H9 (cell line): ENCODE results near the gene CACNA1D. TPM values are rescaled to one million over a fixed set of nuclear protein-coding genes. Genes with fewer than 3 reads are reported as not detected.
"Not testable (repeated sequence)": the region's sequence is repeated elsewhere in the genome, so short reads cannot be mapped to it uniquely, and the experiment has no call there.

Experiments
- DNase-seq: peaks from one replicate; pipeline ENCODE4 v3.0.0-alpha.2; 2017
- H2AFZ ChIP-seq: one replicate; pipeline ENCODE4 v1.6.1; 2013; ENCODE audit warnings: mild to moderate bottlenecking, low read length, control low read depth, moderate library complexity
- H2AK5ac ChIP-seq: 2 replicates; pipeline ENCODE4 v1.6.1; 2013; ENCODE audit warnings: low read length, control low read depth, mixed read lengths; ENCODE audit not compliant: insufficient read length
- H2BK120ac ChIP-seq: one replicate; pipeline ENCODE4 v1.6.1; 2013; ENCODE audit warnings: low read depth, mild to moderate bottlenecking, low read length, control low read depth, inconsistent platforms; ENCODE audit not compliant: poor library complexity, severe bottlenecking
- H2BK12ac ChIP-seq: 2 replicates; pipeline ENCODE4 v1.6.1; 2013; ENCODE audit warnings: low read length, control low read depth, mixed read lengths, low read depth; ENCODE audit not compliant: insufficient read length
- H2BK15ac ChIP-seq: 2 replicates; pipeline ENCODE4 v1.6.1; 2013; ENCODE audit warnings: low read depth, low read length, control low read depth
- H2BK20ac ChIP-seq: one replicate; pipeline ENCODE4 v1.6.1; 2013; ENCODE audit warnings: low read depth, mild to moderate bottlenecking, low read length, control low read depth, inconsistent platforms; ENCODE audit not compliant: poor library complexity, severe bottlenecking
- H2BK5ac ChIP-seq: 2 replicates; pipeline ENCODE4 v1.6.1; 2013; ENCODE audit warnings: low read length, control low read depth, mixed read lengths; ENCODE audit not compliant: insufficient read length
- H3K14ac ChIP-seq: 2 replicates; pipeline ENCODE4 v1.6.1; 2013; ENCODE audit warnings: low read length, control low read depth; ENCODE audit not compliant: insufficient read depth
- H3K18ac ChIP-seq: 2 replicates; pipeline ENCODE4 v1.6.1; 2013; ENCODE audit warnings: low read depth, mild to moderate bottlenecking, mixed read lengths, low read length, control low read depth; ENCODE audit not compliant: insufficient read length
- H3K23ac ChIP-seq: 2 replicates; pipeline ENCODE4 v1.6.1; 2013; ENCODE audit warnings: low read length, control low read depth, mixed read lengths, low read depth; ENCODE audit not compliant: insufficient read length
- H3K23me2 ChIP-seq: 2 replicates; pipeline ENCODE4 v1.6.1; 2013; ENCODE audit warnings: low read depth, mild to moderate bottlenecking, mixed read lengths, low read length, control low read depth; ENCODE audit not compliant: insufficient read length, poor library complexity, severe bottlenecking
- H3K27ac ChIP-seq: 2 replicates; pipeline ENCODE4 v1.5.1; 2013; ENCODE audit warnings: low read length, control low read depth, mixed read lengths, low read depth; ENCODE audit not compliant: insufficient read length
- H3K27me3 ChIP-seq: 2 replicates; pipeline ENCODE4 v1.6.1; 2013; ENCODE audit warnings: low read length, control low read depth, inconsistent platforms; ENCODE audit not compliant: insufficient read depth
- H3K4ac ChIP-seq: 2 replicates; pipeline ENCODE4 v1.6.1; 2013; ENCODE audit warnings: low read depth, mild to moderate bottlenecking, control low read depth, inconsistent platforms, low read length, moderate library complexity
- H3K4me1 ChIP-seq: 2 replicates; pipeline ENCODE4 v1.6.1; 2013; ENCODE audit warnings: low read length, control low read depth, inconsistent platforms; ENCODE audit not compliant: insufficient read depth
- H3K4me2 ChIP-seq: 2 replicates; pipeline ENCODE4 v1.6.1; 2013; ENCODE audit warnings: low read length, control low read depth, mixed read lengths; ENCODE audit not compliant: insufficient read length, insufficient read depth
- H3K56ac ChIP-seq: 2 replicates; pipeline ENCODE4 v1.6.1; 2013; ENCODE audit warnings: low read depth, mild to moderate bottlenecking, mixed read lengths, low read length, control low read depth; ENCODE audit not compliant: insufficient read length
- H3K79me1 ChIP-seq: 2 replicates; pipeline ENCODE4 v1.6.1; 2013; ENCODE audit warnings: low read depth, mild to moderate bottlenecking, moderate library complexity, low read length, control low read depth, inconsistent platforms; ENCODE audit not compliant: insufficient read depth, poor library complexity, severe bottlenecking
- H3K79me2 ChIP-seq: 2 replicates; pipeline ENCODE4 v1.6.1; 2013; ENCODE audit warnings: low read length, control low read depth, inconsistent platforms; ENCODE audit not compliant: insufficient read depth
- H3K9ac ChIP-seq: 2 replicates; pipeline ENCODE4 v1.6.1; 2013; ENCODE audit warnings: low read length, control low read depth, mixed read lengths; ENCODE audit not compliant: insufficient read length; ENCODE audit errors: extremely low read depth
- H3K9me3 ChIP-seq: one replicate; pipeline ENCODE4 v1.6.1; 2013; ENCODE audit warnings: low read depth, low read length, inconsistent platforms; ENCODE audit not compliant: control insufficient read depth
- H3T11ph ChIP-seq: one replicate; pipeline ENCODE4 v1.6.1; 2013; ENCODE audit warnings: mild to moderate bottlenecking, low read length, control low read depth, inconsistent platforms
- H4K20me1 ChIP-seq: one replicate; pipeline ENCODE4 v1.6.1; 2013; ENCODE audit not compliant: control insufficient read depth, insufficient read length, insufficient read depth
- H4K5ac ChIP-seq: 2 replicates; pipeline ENCODE4 v1.6.1; 2013; ENCODE audit warnings: low read depth, mild to moderate bottlenecking, mixed read lengths, low read length, control low read depth; ENCODE audit not compliant: insufficient read length
- H4K8ac ChIP-seq: replicated peaks from 2 replicates; pipeline ENCODE4 v1.6.1; 2013; ENCODE audit warnings: low read length, control low read depth, mixed read lengths, low read depth; ENCODE audit not compliant: insufficient read length
- H4K91ac ChIP-seq: 2 replicates; pipeline ENCODE4 v1.6.1; 2013; ENCODE audit warnings: low read depth, mild to moderate bottlenecking, moderate library complexity, mixed read lengths, low read length, control low read depth; ENCODE audit not compliant: insufficient read length
- H3K27ac Mint-ChIP-seq, 3 experiments: 2 replicates in 2 of 3; 3 replicates in 1 of 3; pipeline ENCODE4 v1.8.0; 2020 to 2021; ENCODE audit warnings: mixed read lengths in 3 of 3, mild to moderate bottlenecking in 1 of 3, moderate library complexity in 1 of 3
- H3K27me3 Mint-ChIP-seq: 2 replicates; pipeline ENCODE4 v1.8.0; 2021; ENCODE audit warnings: low read depth, mild to moderate bottlenecking, moderate library complexity, mixed read lengths
- H3K36me3 Mint-ChIP-seq, 3 experiments: 2 replicates in 2 of 3; 3 replicates in 1 of 3; pipeline ENCODE4 v1.8.0; 2020 to 2021; ENCODE audit warnings: low read depth in 3 of 3, mixed read lengths in 3 of 3; ENCODE audit not compliant: insufficient read depth in 1 of 3
- H3K4me1 Mint-ChIP-seq, 2 experiments: 2 replicates each; pipeline ENCODE4 v1.8.0; 2020; ENCODE audit warnings: mixed read lengths in 2 of 2
- H3K4me3 Mint-ChIP-seq, 2 experiments: 2 replicates in 1 of 2; 3 replicates in 1 of 2; pipeline ENCODE4 v1.8.0; 2020 to 2021; ENCODE audit warnings: mild to moderate bottlenecking in 2 of 2, mixed read lengths in 2 of 2, moderate library complexity in 1 of 2
- H3K9me3 Mint-ChIP-seq, 2 experiments: 2 replicates in 1 of 2; 3 replicates in 1 of 2; pipeline ENCODE4 v1.8.0; 2020; ENCODE audit warnings: mild to moderate bottlenecking in 2 of 2, mixed read lengths in 2 of 2, moderate library complexity in 1 of 2
- WGBS: extraction: QIAGEN DNeasy Blood & Tissue Kit; methylation state at CpG from one replicate; pipeline ENCODE4 v1.1.7; 2013; ENCODE audit warnings: missing lambda C conversion rate, low lambda C conversion rate, mixed read lengths; ENCODE audit not compliant: insufficient read length; ENCODE audit errors: extremely low coverage; 5-methylcytosine and 5-hydroxymethylcytosine counted together
- total RNA-seq: library from RNA; stranded (reverse); gene quantifications from 2 replicates; pipeline ENCODE4 v1.2.1, GENCODE V29; 2021

The CACNA1D gene
- total RNA-seq, 1 experiment from 2014 or later = 3.5 TPM

- not testable (repeated sequence) for H3K23ac ChIP-seq, H4K91ac ChIP-seq, H2BK120ac ChIP-seq, H3K36me3 Mint-ChIP-seq, H3K27ac ChIP-seq, H4K20me1 ChIP-seq, H3K4me1 ChIP-seq, H3K18ac ChIP-seq, H3K9me3 Mint-ChIP-seq, DNase-seq, H3T11ph ChIP-seq, H2BK5ac ChIP-seq, H3K9me3 ChIP-seq, H3K4me2 ChIP-seq, H3K79me2 ChIP-seq, H3K23me2 ChIP-seq, H4K5ac ChIP-seq, H3K9ac ChIP-seq, H3K4me3 Mint-ChIP-seq, H2BK15ac ChIP-seq, H3K4ac ChIP-seq, H2AK5ac ChIP-seq, H2AFZ ChIP-seq, H4K8ac ChIP-seq, H2BK20ac ChIP-seq, H3K27me3 ChIP-seq, H3K27ac Mint-ChIP-seq, H2BK12ac ChIP-seq, H3K56ac ChIP-seq, H3K14ac ChIP-seq, H3K79me1 ChIP-seq
- Mint-ChIP-seq H3K27me3 (peaks cover 11% of the 10 kb centered on the region), H3K4me1 (peaks cover 5 to 11% of the 10 kb centered on the region in 2 experiments)
- WGBS = no CpG with 5 or more reads among the region's 1 CpG
These were observed 16.7 kb upstream of the CACNA1D start for GRCh38 chr3:53477689-53478088.
